GM23338 (cell line): ENCODE data around the gene HTR2B. TPM values are rescaled to one million over a fixed set of nuclear protein-coding genes. Genes with fewer than 3 reads are reported as not detected.

Source experiments
- ATAC-seq: fragments of 200-7000 bp; cut with Tn5 transposase; 3 replicates; pipeline ENCODE4 v1.9.1; 2020
- DNase-seq: peaks from one replicate; pipeline ENCODE4 v3.0.0-alpha.2; 2015; ENCODE audit warnings: low spot score
- H2AFZ ChIP-seq: fragments of 200-600 bp; sonication (generic); 2 replicates; pipeline ENCODE4 v1.8.0; 2016; ENCODE audit warnings: antibody characterized with exemption, mild to moderate bottlenecking, moderate library complexity
- H3F3A ChIP-seq: fragments of 200-600 bp; sonication (generic); replicated peaks from 2 replicates; pipeline ENCODE4 v1.8.0; 2017; ENCODE audit warnings: antibody characterized with exemption, mixed run types, low read depth
- H3K27ac ChIP-seq: fragments of 200-600 bp; sonication (generic); 2 replicates; pipeline ENCODE4 v1.6.1; 2016; ENCODE audit warnings: low read depth
- H3K27me3 ChIP-seq: fragments of 200-600 bp; sonication (generic); 2 replicates; pipeline ENCODE4 v1.8.0; 2016; ENCODE audit warnings: mild to moderate bottlenecking, mixed run types, moderate library complexity; ENCODE audit not compliant: insufficient read depth
- H3K36me3 ChIP-seq: fragments of 200-600 bp; sonication (generic); 2 replicates; pipeline ENCODE4 v1.8.0; 2016; ENCODE audit warnings: mild to moderate bottlenecking; ENCODE audit not compliant: insufficient read depth
- H3K4me1 ChIP-seq: fragments of 200-600 bp; sonication (generic); 2 replicates; pipeline ENCODE4 v1.8.0; 2016; ENCODE audit warnings: mild to moderate bottlenecking, moderate library complexity; ENCODE audit not compliant: insufficient read depth
- H3K4me2 ChIP-seq: fragments of 200-600 bp; sonication (generic); 2 replicates; pipeline ENCODE4 v1.7.1; 2017; ENCODE audit warnings: mixed run types
- H3K4me3 ChIP-seq: fragments of 200-600 bp; sonication (generic); 2 replicates; pipeline ENCODE4 v1.6.1; 2016; ENCODE audit warnings: mixed run types
- H3K79me2 ChIP-seq: fragments of 200-600 bp; sonication (generic); replicated peaks from 2 replicates; pipeline ENCODE4 v1.8.0; 2017; ENCODE audit warnings: mild to moderate bottlenecking; ENCODE audit not compliant: insufficient read depth
- H3K9me2 ChIP-seq: fragments of 200-600 bp; sonication (generic); 2 replicates; pipeline ENCODE4 v1.8.0; 2017; ENCODE audit not compliant: insufficient read depth
- H4K20me1 ChIP-seq: fragments of 200-600 bp; sonication (generic); replicated peaks from 2 replicates; pipeline ENCODE4 v1.8.0; 2017; ENCODE audit warnings: mild to moderate bottlenecking; ENCODE audit not compliant: insufficient read depth
- H3K27ac Mint-ChIP-seq: 2 replicates; pipeline ENCODE4 v1.8.0; 2020; ENCODE audit warnings: inconsistent platforms, mild to moderate bottlenecking, moderate library complexity, mixed read lengths
- H3K27me3 Mint-ChIP-seq: 3 replicates; pipeline ENCODE4 v1.8.0; 2022; ENCODE audit warnings: low read depth, mild to moderate bottlenecking, moderate library complexity, mixed read lengths, inconsistent platforms; ENCODE audit not compliant: insufficient read depth, poor library complexity
- H3K36me3 Mint-ChIP-seq: 3 replicates; pipeline ENCODE4 v1.8.0; 2021; ENCODE audit warnings: low read depth, mild to moderate bottlenecking, inconsistent platforms, moderate library complexity, mixed read lengths
- H3K4me1 Mint-ChIP-seq: 3 replicates; pipeline ENCODE4 v1.8.0; 2020; ENCODE audit warnings: mild to moderate bottlenecking, inconsistent platforms, mixed read lengths
- H3K4me3 Mint-ChIP-seq: 3 replicates; pipeline ENCODE4 v1.8.0; 2021; ENCODE audit warnings: moderate library complexity, mild to moderate bottlenecking, inconsistent platforms, mixed read lengths
- H3K9me3 Mint-ChIP-seq: 3 replicates; pipeline ENCODE4 v1.8.0; 2020; ENCODE audit warnings: moderate library complexity, mild to moderate bottlenecking, inconsistent platforms, mixed read lengths
- CREB1 ChIP-seq: fragments of 250-450 bp; sonication (Bioruptor Pico); IDR thresholded peaks from 2 replicates; pipeline ENCODE4 v1.5.0; 2020; ENCODE audit warnings: low read depth, mild to moderate bottlenecking, moderate library complexity
- ETS1 ChIP-seq: IDR thresholded peaks from 2 replicates; pipeline ENCODE4 v1.6.1; 2016; ENCODE audit warnings: antibody characterized with exemption
- EZH2 ChIP-seq: fragments of 200-600 bp; sonication (generic); IDR thresholded peaks from one replicate; pipeline ENCODE4 v1.8.0; 2017; ENCODE audit warnings: antibody characterized with exemption, mild to moderate bottlenecking, low read depth; ENCODE audit not compliant: unreplicated experiment
- EZH2phosphoT487 ChIP-seq: fragments of 200-600 bp; sonication (generic); IDR thresholded peaks from one replicate; pipeline ENCODE4 v1.8.1; 2018; ENCODE audit warnings: antibody characterized with exemption; ENCODE audit not compliant: unreplicated experiment
- JUNB ChIP-seq: IDR thresholded peaks from one replicate; pipeline ENCODE4 v1.6.1; 2016; ENCODE audit warnings: antibody characterized with exemption; ENCODE audit not compliant: unreplicated experiment
- NANOG ChIP-seq: IDR thresholded peaks from 2 replicates; pipeline ENCODE4 v1.6.1; 2016; ENCODE audit warnings: antibody characterized with exemption, borderline replicate concordance
- POLR2AphosphoS5 ChIP-seq: IDR thresholded peaks from 2 replicates; pipeline ENCODE4 v1.6.1; 2016; ENCODE audit warnings: antibody characterized with exemption, low read depth
- STAT1 ChIP-seq: IDR thresholded peaks from one replicate; pipeline ENCODE4 v1.6.1; 2016; ENCODE audit warnings: antibody characterized with exemption; ENCODE audit not compliant: unreplicated experiment
- ZNF114 ChIP-seq: fragments of 250-450 bp; sonication (Bioruptor Pico); IDR thresholded peaks from 2 replicates; pipeline ENCODE4 v1.5.0; 2020; ENCODE audit warnings: mild to moderate bottlenecking, moderate library complexity
- ZNF331 ChIP-seq: fragments of 250-450 bp; sonication (Bioruptor Pico); IDR thresholded peaks from 2 replicates; pipeline ENCODE4 v1.5.0; 2020; ENCODE audit warnings: low read depth, mild to moderate bottlenecking, moderate library complexity
- ZNF462 ChIP-seq: fragments of 250-450 bp; sonication (Bioruptor Pico); IDR thresholded peaks from 2 replicates; pipeline ENCODE4 v1.5.0; 2020; ENCODE audit warnings: mild to moderate bottlenecking, moderate library complexity
- polyA plus RNA-seq: library from polyadenylated mRNA; unstranded; fragments of >200 nt; fragmentation: Nextera tagmentation; extraction: Ambion mirVana; gene quantifications from 2 replicates; pipeline ENCODE4 v1.2.1, GENCODE V29; 2016
- total RNA-seq: library from RNA; depleted of rRNA; stranded (reverse); fragments of >200 nt; shearing (Covaris generic); gene quantifications from 2 replicates; pipeline ENCODE4 v1.2.3, GENCODE V29; 2014
- TF ChIP-seq, protein P1 (sequence below), 2 experiments: fragments of 200-600 bp in 1 of 2; sonication (generic) in 1 of 2; conservative IDR thresholded peaks; 2 replicates each; pipeline versions ENCODE4 v1.5.1 to v1.6.1; 2016 to 2017; ENCODE audit warnings: antibody characterized with exemption in 2 of 2, low read depth in 2 of 2, mild to moderate bottlenecking in 2 of 2, moderate library complexity in 1 of 2
- TF ChIP-seq, protein P2 (sequence below): IDR thresholded peaks from one replicate; pipeline ENCODE4 v1.6.1; 2018; ENCODE audit warnings: antibody characterized with exemption; ENCODE audit not compliant: unreplicated experiment

HTR2B gene
- total and polyA plus RNA-seq, 2 experiments from 2014 or later = 0.16 TPM; not detected in 1

GRCh38 chr2:231129216-231129615, 4.4 kb upstream of the HTR2B start:
- ATAC-seq (no peak), DNase-seq (no peak)
- Mint-ChIP-seq H3K4me1 (peaks cover 32% of the 10 kb centered on the region), H3K36me3 (no peaks in the 10 kb centered on the region), H3K27ac (0 out of 2 replicates have a peak overlapping the region, but pooled peaks have one; percentile 58), H3K9me3 (no peaks in the 10 kb centered on the region), H3K4me3 (no peak overlapping the region), H3K27me3 (no peaks in the 10 kb centered on the region)
- no peaks in the 10 kb centered on the region for H3K36me3 ChIP-seq
- no peak overlapping the region for H3K4me3 ChIP-seq
- H3K79me2 ChIP-seq = peaks cover 35% of the 10 kb centered on the region
- H3K4me2 ChIP-seq = no peak overlapping the region
- peaks cover 47% of the 10 kb centered on the region for H3K4me1 ChIP-seq
- no peak for TF ChIP-seq JUNB
- no peak for TF ChIP-seq EZH2
- TF ChIP-seq CREB1 (CRISPR knock-in tag) = no peak
- no peak for TF ChIP-seq ZNF462 (CRISPR knock-in tag)
- TF ChIP-seq POLR2AphosphoS5 = no peak
- TF ChIP-seq NANOG = no peak
- no peak for TF ChIP-seq EZH2phosphoT487
- no peak for TF ChIP-seq ETS1
- no peak for TF ChIP-seq STAT1
- no peak for TF ChIP-seq ZNF331 (CRISPR knock-in tag)
- TF ChIP-seq, protein P1, sequence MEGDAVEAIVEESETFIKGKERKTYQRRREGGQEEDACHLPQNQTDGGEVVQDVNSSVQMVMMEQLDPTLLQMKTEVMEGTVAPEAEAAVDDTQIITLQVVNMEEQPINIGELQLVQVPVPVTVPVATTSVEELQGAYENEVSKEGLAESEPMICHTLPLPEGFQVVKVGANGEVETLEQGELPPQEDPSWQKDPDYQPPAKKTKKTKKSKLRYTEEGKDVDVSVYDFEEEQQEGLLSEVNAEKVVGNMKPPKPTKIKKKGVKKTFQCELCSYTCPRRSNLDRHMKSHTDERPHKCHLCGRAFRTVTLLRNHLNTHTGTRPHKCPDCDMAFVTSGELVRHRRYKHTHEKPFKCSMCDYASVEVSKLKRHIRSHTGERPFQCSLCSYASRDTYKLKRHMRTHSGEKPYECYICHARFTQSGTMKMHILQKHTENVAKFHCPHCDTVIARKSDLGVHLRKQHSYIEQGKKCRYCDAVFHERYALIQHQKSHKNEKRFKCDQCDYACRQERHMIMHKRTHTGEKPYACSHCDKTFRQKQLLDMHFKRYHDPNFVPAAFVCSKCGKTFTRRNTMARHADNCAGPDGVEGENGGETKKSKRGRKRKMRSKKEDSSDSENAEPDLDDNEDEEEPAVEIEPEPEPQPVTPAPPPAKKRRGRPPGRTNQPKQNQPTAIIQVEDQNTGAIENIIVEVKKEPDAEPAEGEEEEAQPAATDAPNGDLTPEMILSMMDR (conservative IDR thresholded peaks at IDR 0.05; ENCODE audit: low read depth in 2 of 2) = no peak
- TF ChIP-seq ZNF114 (CRISPR knock-in tag) = no peak
- TF ChIP-seq, protein P2, sequence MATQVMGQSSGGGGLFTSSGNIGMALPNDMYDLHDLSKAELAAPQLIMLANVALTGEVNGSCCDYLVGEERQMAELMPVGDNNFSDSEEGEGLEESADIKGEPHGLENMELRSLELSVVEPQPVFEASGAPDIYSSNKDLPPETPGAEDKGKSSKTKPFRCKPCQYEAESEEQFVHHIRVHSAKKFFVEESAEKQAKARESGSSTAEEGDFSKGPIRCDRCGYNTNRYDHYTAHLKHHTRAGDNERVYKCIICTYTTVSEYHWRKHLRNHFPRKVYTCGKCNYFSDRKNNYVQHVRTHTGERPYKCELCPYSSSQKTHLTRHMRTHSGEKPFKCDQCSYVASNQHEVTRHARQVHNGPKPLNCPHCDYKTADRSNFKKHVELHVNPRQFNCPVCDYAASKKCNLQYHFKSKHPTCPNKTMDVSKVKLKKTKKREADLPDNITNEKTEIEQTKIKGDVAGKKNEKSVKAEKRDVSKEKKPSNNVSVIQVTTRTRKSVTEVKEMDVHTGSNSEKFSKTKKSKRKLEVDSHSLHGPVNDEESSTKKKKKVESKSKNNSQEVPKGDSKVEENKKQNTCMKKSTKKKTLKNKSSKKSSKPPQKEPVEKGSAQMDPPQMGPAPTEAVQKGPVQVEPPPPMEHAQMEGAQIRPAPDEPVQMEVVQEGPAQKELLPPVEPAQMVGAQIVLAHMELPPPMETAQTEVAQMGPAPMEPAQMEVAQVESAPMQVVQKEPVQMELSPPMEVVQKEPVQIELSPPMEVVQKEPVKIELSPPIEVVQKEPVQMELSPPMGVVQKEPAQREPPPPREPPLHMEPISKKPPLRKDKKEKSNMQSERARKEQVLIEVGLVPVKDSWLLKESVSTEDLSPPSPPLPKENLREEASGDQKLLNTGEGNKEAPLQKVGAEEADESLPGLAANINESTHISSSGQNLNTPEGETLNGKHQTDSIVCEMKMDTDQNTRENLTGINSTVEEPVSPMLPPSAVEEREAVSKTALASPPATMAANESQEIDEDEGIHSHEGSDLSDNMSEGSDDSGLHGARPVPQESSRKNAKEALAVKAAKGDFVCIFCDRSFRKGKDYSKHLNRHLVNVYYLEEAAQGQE = no peak
- H3K9me2 ChIP-seq = no peaks in the 10 kb centered on the region
- H3K27me3 ChIP-seq = no peaks in the 10 kb centered on the region
- no peaks in the 10 kb centered on the region for H3F3A ChIP-seq
- H2AFZ ChIP-seq = no peak overlapping the region
- no peak overlapping the region for H3K27ac ChIP-seq
- H4K20me1 ChIP-seq = no peaks in the 10 kb centered on the region; the same call in 1 of the 2 replicates
